CD4-positive, alpha-beta T cell treated with Interleukin-4 for 1 hour (primary cell): Measurements from ENCODE around the gene CMTM4.
"Not testable (repeated sequence)": the region's sequence is repeated elsewhere in the genome, so short reads cannot be mapped to it uniquely, and the experiment has no call there.

Experiments
- DNase-seq, 2 donors: peaks; one replicate each; pipeline ENCODE4 v3.0.0-alpha.2; 2020 to 2022

The CMTM4 gene

GRCh38 chr16:66588981-66589713 is 107.4 kb downstream of the CMTM4 start:
- DNase-seq, result peak; percentile 78 to 85

DNA sequence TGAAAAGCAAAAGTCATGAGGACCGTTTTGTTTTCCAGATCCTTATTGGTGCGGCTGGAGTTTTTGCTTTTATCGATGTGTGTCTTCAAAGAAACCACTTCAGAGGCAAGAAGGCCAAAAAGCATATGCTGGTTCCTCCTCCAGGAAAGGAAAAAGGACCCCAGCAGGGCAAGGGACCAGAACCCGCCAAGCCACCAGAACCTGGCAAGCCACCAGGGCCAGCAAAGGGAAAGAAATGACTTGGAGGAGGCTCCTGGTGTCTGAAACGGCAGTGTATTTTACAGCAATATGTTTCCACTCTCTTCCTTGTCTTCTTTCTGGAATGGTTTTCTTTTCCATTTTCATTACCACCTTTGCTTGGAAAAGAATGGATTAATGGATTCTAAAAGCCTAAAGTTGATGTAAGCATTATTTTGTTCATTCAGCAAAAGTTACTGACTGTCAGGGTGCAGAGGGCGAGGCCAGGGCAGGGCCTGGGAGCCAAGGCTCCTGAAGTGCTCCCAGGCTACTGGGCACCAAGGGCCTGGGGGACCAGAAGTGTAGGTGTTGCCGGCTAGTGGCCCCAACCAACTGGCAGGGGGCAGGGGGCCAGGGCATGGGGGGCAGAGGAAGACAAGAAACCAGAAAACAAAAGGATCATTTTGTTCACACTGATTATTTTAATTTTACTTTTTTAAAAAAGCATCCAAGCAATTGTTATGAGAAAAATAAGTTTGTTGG is 108.5 kb downstream of the CMTM4 start:
- no peak for DNase-seq

GRCh38 chr16:66585481-66586239 is 110.9 kb downstream of the CMTM4 start:
- no peak for DNase-seq

- no peak for DNase-seq
Observed at GRCh38 chr16:66581246-66581952, 115.1 kb downstream of the CMTM4 start.

DNA sequence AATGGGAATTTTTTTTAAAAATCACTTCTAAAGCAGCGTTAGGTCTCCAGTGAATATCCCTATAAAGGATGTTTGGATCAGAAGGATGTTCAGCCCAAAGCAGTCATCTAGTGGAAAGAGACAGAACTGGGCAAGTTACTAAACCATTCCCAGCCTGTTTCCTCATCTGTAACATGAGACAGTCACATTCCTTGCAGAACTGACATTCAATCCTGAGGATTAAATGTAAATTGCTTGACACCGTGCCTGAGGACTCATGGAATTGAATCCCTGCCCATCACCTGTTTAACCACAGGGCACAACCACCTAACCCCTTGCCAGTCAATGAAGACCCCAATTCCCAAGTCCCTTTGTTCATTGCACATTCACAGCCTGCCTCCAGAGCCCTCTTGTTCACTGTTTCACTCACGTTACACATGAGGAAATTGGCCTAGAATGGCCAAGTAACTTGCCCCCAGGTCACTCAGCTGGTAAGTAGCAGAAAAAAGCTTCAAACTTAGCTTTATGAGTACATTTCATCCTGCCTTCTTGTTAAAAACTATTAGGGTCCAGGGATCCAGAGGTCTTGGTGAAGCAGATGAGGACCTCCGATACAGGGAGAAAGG is 115.8 kb downstream of the CMTM4 start:
- DNase-seq, result no peak

GRCh38 chr16:66578651-66579531 is 117.7 kb downstream of the CMTM4 start, which contains the start of gene CMTM2:
Gene CMTM2 (plus strand): TSS chr16:66579463. CDS start chr16:66579608, 145 bp downstream.
- no peak for DNase-seq

DNA sequence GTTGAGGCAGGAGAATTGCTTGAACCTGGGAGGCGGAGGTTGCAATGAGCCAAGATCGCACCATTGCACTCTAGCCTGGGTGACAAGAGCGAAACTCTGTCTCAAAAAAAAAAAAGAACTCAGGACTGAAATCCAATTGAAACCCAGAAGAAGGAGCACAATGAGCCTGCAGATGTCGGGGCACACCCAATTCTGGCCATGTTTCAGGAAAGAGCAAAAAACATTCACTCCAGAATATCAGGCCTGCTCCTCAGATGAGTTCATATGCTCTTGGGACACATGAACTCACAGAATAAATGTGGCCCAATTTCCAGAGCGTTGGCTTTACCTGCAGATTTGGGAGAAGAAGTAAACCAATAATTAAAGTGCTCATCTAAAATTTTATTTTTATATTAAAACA is 120.2 kb downstream of the CMTM4 start:
- DNase-seq, result no peak

DNA sequence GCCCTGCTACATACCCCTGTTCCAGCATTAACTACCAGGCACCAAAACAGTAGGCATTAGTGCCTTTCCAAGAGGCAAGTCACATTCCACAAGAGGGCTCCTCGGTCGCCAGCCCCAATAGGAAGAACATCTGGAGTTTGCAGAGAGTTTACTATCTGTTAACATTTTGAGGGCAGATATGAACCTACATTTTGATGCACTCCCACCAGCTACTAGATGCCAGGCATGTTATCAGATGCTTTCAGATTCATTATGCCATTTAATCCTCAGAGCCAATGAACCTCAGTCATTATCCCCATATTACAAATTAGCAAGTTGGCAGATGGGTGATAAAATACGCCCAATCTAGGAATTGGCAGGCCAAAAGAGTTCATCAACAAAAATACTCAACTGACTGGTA is 121.5 kb downstream of the CMTM4 start:
- no peak for DNase-seq

DNA sequence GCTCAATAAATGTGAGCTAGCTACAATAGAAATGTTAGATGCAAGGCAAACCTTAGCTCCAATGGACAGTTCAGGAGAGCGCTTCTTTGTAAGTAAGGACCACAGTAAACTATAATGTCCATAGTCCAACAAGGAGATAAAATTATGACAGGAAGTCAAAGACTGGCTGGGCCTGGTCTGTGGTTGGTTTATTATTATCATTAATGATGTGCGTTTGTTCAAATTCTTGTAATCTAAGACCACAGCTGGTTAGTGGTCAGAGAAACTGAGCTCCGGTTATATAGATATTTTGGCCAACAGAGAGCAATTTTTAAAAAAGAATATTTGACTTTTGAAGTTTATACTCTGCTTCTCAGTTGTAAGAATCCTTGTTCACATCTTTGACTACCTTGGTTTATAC is 122.0 kb downstream of the CMTM4 start:
- DNase-seq, result no peak

DNA sequence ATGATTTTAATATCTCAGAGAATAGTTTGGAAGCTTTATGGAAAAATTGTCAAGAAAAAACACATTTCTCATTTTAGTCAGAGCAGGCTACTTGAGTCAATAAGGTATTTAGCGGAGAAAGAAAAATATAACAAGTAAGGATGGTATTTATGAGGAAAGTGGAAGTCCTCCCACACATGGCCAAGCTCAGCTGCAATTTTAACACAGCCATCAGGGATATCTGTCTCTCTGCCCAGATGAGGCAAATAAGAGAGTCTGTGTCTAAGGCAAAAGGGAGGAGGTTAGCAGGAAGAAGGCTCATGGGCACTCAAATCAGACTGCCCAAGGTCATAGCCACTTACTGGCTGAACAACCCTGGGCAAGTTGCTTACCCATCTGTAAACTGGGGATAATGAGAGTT is 122.5 kb downstream of the CMTM4 start:
- no peak for DNase-seq

GRCh38 chr16:66572356-66572755 is 124.2 kb downstream of the CMTM4 start:
- DNase-seq, result no peak

DNA sequence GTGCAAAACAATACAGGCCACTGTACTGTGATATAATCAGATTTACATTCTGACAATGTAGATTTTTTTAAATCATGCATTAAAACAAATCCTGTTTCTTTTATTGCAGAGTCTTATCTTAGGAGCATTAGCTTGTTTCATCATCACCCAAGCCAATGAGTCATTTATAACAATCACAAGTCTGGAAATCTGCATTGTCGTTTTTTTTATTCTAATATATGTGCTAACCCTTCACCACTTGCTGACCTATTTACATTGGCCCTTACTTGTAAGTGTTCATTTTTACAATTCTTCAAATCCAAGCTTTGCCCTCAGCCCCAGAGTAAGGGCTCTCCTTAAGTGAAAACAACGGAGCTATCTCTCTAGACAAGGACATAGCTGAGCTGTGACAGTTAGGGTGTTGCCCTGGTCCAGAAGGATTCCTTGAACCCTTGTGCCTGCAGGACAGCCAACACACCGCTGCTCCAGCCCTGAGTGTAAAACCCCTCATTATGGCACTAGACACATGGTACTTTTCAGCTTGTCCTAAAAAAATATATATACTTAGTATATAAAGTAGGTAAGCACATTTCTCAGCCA is 126.6 kb downstream of the CMTM4 start:
- DNase-seq, result no peak

GRCh38 chr16:66569131-66569530 is 127.4 kb downstream of the CMTM4 start:
- no peak for DNase-seq

- DNase-seq, result no peak
Observed at GRCh38 chr16:66568355-66568754, 128.2 kb downstream of the CMTM4 start.

DNA sequence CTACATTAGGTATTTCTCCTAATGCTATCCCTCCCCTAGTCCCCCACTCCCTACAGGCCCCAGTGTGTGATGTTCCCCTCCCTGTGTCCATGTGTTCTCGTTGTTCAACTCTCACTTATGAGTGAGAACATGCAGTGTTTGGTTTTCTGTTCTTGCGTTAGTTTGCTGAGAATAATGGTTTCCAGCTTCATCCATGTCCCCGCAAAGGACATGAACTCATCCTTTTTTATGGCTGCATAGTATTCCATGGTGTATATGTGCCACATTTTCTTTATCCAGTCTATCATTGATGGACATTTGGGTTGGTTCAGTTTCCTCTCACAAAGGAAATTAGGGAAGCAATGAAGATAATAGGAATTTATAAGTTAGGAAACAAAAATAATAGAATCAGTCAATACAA is 129.3 kb downstream of the CMTM4 start:
- not testable (repeated sequence) for DNase-seq

- DNase-seq, result no peak
Observed at GRCh38 chr16:66566051-66566901, 130.3 kb downstream of the CMTM4 start, which contains the start of gene CMTM1. Gene CMTM1 (plus strand): TSS chr16:66566439. CDS start chr16:66566514, 75 bp downstream.
